Activated CD4-positive, alpha-beta T cell treated with anti-CD3 and anti-CD28 coated beads, Interleukin-2, amount 10 ng/mL, durations not matched to agents 24 days and 14 days (primary cell): ENCODE results near the gene KRT15. TPM values are rescaled to one million over a fixed set of nuclear protein-coding genes. Genes with fewer than 3 reads are reported as not detected.

Source experiments
- DNase-seq: peaks from one replicate; pipeline ENCODE4 v3.0.0; 2022
- H3K27ac Mint-ChIP-seq: one replicate; pipeline ENCODE4 v1.8.0; 2022; ENCODE audit warnings: mild to moderate bottlenecking, mixed read lengths
- H3K27me3 Mint-ChIP-seq: one replicate; pipeline ENCODE4 v1.8.0; 2022; ENCODE audit warnings: mixed read lengths
- H3K36me3 Mint-ChIP-seq: one replicate; pipeline ENCODE4 v1.8.0; 2022; ENCODE audit warnings: low read depth, mild to moderate bottlenecking, mixed read lengths
- H3K4me1 Mint-ChIP-seq: one replicate; pipeline ENCODE4 v1.8.0; 2021; ENCODE audit warnings: mixed read lengths
- H3K4me3 Mint-ChIP-seq: one replicate; pipeline ENCODE4 v1.8.0; 2022; ENCODE audit warnings: mild to moderate bottlenecking, moderate library complexity, mixed read lengths
- H3K9me3 Mint-ChIP-seq: one replicate; pipeline ENCODE4 v1.8.0; 2021; ENCODE audit warnings: mixed read lengths
- intact Hi-C: fragments of 100-400 bp; cut with micrococcal nuclease; formaldehyde crosslinking; loops from one replicate; pipeline ENCODE4 v1.15.1; 2023
- total RNA-seq: library from RNA; stranded (reverse); gene quantifications from 2 replicates; pipeline ENCODE4 v1.2.3, GENCODE V29; 2022

The KRT15 gene
- total RNA-seq, 1 donor from 2014 or later, result not detected

DNA sequence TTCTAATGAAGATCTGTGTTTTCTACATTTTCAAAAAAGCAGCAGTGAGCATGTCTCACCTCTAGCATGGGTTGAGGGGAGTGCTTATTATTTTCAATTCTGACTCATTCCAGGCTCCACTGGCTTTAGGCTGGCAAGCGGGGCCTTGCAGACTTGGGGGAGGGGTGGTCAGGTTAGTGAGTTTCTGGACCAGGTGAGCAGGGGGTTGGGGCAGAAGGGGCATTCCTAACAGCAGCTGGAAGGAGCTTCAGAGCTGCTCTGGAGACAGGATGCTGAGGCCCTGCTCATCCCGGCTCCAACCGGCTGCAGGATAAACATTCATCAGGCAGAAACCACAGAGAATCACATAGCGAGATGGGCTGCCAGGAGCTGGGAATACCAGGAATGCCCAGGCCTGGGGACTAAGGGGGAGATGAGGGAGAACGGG, 19.9 kb upstream of the KRT15 start:
- H3K9me3 Mint-ChIP-seq, result no peaks in the 10 kb centered on the region
- H3K36me3 Mint-ChIP-seq, result no peaks in the 10 kb centered on the region
- no peaks in the 10 kb centered on the region for H3K4me1 Mint-ChIP-seq
- H3K27ac Mint-ChIP-seq, result no peak overlapping the region
- H3K27me3 Mint-ChIP-seq, result peaks cover 9% of the 10 kb centered on the region
- H3K4me3 Mint-ChIP-seq, result no peak overlapping the region
- DNase-seq, result no peak
- intact Hi-C loops, result no loop called here

DNA sequence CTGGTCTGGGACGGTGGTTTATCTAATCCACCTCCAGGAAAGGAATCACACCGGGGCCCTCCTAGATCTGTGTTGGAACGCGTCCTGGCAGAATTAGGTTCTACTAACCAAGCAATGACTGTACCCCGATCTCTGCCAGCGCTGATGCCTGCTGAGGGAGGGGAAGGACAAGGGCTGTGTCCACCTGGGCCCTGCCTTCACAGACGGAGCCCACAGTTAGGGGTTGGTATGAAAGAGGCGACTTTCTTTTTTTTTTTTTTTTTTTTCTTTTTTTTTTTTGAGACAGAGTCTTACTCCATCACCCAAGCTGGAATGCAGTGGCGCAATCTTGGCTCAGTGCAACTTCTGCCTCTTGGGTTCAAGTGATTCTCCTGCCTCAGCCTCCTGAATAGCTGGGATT, 19.3 kb upstream of the KRT15 start:
- Mint-ChIP-seq H3K4me1 (no peaks in the 10 kb centered on the region), H3K27ac (no peak overlapping the region), H3K27me3 (peaks cover 9% of the 10 kb centered on the region), H3K36me3 (no peaks in the 10 kb centered on the region), H3K4me3 (no peak overlapping the region), H3K9me3 (no peaks in the 10 kb centered on the region)
- no peak for DNase-seq
- intact Hi-C loops, result no loop called here

DNA sequence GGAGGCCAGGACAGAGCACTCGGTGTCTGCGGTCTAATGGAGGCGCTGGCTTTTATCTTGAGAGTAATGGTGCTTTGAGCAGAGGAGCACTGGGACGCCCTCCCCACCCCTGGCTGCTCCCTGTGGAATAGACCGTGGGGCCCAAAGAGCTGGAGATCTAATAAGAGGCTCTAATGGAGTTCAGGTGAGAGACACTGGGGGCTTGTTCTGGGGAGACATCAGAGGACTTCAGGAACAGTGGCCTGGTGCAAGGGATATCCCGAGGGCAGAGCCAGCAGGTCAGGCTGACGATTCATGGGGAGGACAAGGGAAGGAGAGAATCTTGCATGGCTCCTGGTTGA, 18.9 kb upstream of the KRT15 start:
- Mint-ChIP-seq H3K9me3 (no peaks in the 10 kb centered on the region), H3K4me3 (no peak overlapping the region), H3K27ac (no peak overlapping the region), H3K36me3 (no peaks in the 10 kb centered on the region), H3K27me3 (peaks cover 13% of the 10 kb centered on the region), H3K4me1 (no peaks in the 10 kb centered on the region)
- intact Hi-C loops, result no loop called here
- no peak for DNase-seq

DNA sequence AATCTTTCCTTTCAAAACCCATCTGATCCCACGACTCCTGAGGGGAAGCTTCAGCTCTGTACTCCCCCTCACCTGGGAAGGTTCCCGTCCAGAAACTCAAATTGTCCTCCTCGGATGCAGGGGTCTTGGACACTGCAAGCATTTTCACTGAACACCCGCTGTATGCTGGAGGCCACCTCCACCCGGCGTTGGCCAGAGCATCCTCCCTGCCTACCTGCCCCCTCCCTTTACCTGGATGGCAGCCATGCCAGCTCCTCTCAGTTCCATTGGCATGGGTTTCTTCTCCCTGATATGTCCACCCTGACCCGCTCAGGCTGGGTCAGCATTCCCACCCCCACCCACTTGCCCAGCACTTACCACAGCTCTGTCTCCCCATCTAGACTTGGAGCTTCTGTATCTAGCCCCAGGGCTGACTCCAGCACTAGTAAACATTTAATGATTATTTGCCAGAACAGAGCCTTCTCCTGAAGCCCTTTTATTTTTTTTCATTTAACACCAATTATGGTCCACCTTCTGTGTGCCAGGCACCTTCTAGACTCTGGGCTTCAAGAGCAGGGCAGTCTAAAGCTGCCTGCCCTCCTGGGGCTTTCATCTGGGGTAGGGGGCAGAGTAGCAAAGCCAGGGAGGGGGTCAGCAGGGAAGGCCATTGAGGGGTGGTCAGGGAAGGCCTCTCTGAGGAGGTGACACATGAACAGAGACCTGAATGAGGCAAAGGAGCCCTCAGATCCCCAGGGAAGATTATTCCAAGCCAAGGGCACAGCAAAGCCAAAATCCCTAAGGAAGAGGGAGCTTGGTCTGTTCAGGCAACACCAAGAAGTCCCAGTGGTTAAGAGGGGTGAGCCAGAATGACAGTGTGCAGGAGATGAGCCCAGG, 18.3 kb upstream of the KRT15 start:
- Mint-ChIP-seq H3K27ac (no peak overlapping the region), H3K27me3 (peaks cover 19% of the 10 kb centered on the region)

DNA sequence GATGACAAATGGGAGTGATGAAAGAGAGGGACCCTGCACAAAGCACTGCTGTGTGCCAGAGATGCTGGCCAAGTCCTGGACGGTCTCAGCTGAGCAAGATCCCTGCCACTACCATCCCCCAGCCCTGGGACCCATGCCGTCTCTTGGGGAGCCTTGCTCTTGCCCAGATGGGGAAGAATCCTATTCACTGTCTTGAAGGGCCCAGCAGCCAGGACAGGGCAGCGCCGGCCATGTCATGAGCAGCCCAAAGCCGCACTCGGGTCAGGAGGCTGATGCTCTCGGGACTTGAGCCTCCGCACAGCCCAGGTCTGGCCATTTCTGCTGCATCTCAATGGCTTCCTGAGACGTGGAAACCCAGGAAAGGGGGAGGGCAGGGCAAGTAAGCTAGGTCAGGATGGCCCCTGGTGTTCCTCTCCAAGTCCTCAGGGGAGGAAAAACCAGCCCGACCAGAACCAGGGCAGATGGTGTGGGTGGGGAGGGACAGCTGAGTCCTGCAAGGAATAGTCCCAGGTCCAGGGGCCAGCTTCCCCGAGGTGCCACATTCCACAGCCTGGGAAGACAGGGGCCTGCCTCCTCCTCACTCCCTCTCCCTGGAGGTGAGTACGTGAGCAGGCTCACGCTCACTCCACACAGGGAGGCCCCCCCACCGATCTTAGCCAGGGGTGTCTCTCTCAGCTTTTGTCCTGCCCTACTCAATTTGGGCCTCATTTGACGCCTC, 17.2 kb upstream of the KRT15 start:
- H3K27me3 Mint-ChIP-seq, result peaks cover 22% of the 10 kb centered on the region
- H3K36me3 Mint-ChIP-seq, result no peaks in the 10 kb centered on the region
- no peak overlapping the region for H3K4me3 Mint-ChIP-seq
- DNase-seq, result no peak
- no peaks in the 10 kb centered on the region for H3K9me3 Mint-ChIP-seq
- no peak overlapping the region for H3K27ac Mint-ChIP-seq
- intact Hi-C loops, result no loop called here
- no peaks in the 10 kb centered on the region for H3K4me1 Mint-ChIP-seq

More for the DNA sequence above, 18.3 kb upstream of the KRT15 start:
- Mint-ChIP-seq H3K4me3 (no peak overlapping the region), H3K9me3 (no peaks in the 10 kb centered on the region), H3K36me3 (no peaks in the 10 kb centered on the region), H3K4me1 (no peaks in the 10 kb centered on the region)
- no peak for DNase-seq
- intact Hi-C loops, result no loop called here

DNA sequence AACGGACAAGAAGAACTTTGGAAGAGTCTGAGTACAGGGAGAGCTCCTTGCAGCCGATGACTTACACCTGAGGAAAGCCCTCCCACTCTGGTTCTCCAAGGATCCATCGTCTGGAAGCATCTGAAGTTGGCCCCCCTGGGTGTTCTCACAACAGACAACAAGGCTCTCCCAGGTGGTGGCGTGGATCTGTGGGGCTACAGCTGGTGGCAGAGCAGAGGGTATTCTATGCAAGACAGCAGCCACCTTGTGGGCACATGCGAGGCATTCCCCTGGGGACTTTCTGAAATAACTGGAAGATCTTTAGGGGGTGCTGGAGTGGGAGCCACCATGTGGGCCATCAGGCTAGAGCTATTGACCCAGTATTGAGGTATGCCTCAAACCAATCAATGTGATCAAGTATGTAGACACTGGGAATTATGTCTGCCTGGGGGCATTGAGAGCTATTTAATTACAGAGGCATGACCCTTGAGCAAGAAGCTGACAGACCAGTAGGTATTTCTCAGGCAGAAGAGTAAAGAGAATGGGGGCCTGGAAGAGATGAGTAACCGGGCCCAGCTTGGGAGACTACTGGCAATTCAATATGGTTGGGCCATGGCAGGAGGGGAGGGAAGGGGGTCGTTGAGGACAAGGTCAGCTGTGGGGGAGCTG, 16.3 kb upstream of the KRT15 start:
- intact Hi-C loops, result no loop called here
- H3K4me1 Mint-ChIP-seq, result no peaks in the 10 kb centered on the region
- H3K36me3 Mint-ChIP-seq, result no peaks in the 10 kb centered on the region

DNA sequence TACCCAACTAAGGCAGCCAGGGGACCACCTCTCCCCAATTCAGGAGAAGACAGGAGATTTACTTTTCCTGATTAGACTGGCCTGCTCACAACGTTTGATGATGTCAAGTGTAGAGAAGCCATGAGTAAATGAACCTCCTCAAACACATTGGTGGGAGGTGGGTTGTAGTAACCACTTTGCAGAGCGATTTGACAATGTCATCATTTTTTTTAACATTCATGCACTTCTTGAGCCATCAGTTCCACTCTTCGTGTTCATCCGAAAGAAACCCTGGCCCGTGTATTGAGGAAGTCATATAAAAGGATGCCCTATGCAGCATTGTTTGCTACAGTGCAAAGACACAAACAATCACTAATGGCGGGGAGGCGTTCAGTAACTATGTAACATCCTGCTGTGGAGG, 14.9 kb upstream of the KRT15 start:
- Mint-ChIP-seq H3K4me3 (no peak overlapping the region), H3K27ac (no peak overlapping the region), H3K9me3 (no peaks in the 10 kb centered on the region), H3K36me3 (no peaks in the 10 kb centered on the region), H3K4me1 (no peaks in the 10 kb centered on the region), H3K27me3 (peaks cover 41% of the 10 kb centered on the region)
- no peak for DNase-seq
- intact Hi-C loops, result no loop called here

More for the DNA sequence above, 16.3 kb upstream of the KRT15 start:
- no peak overlapping the region for H3K4me3 Mint-ChIP-seq
- H3K27ac Mint-ChIP-seq, result no peak overlapping the region
- no peak for DNase-seq
- H3K9me3 Mint-ChIP-seq, result no peaks in the 10 kb centered on the region
- H3K27me3 Mint-ChIP-seq, result peaks cover 27% of the 10 kb centered on the region

DNA sequence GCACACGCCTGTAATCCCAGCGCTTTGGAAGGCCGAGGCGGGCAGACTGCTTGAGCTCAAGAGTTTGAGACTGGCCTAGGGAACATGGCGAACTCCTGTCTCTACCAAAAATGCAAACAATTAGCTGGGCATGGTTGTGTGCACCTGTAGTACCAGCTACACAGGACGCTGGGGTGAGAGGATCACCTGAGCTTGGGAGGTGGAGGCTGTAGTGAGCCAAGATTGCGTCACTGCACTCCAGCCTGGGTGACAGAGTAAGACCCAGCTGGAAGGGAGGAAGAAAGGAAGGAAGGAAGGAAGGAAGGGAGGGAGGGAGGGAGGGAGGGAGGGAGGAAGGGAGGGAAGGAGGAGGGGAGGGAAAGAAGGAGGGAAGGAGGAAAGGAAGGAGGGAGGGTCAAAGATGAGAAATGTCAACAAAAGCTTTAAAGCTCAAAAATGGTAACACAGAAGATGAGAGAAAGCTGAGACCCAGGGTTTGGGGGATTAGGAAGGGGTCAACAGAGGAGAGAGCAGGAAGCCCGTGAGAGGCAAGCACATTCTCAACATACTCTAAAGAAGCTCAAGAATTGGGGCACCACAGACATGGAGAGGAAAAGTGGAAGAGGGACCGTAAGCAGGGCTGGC, 14.4 kb upstream of the KRT15 start:
- no peak overlapping the region for H3K27ac Mint-ChIP-seq
- H3K9me3 Mint-ChIP-seq, result no peaks in the 10 kb centered on the region
- no peaks in the 10 kb centered on the region for H3K36me3 Mint-ChIP-seq
- no peaks in the 10 kb centered on the region for H3K4me1 Mint-ChIP-seq
- intact Hi-C loops, result no loop called here
- H3K27me3 Mint-ChIP-seq, result peaks cover 46% of the 10 kb centered on the region
- no peak overlapping the region for H3K4me3 Mint-ChIP-seq
- no peak for DNase-seq

DNA sequence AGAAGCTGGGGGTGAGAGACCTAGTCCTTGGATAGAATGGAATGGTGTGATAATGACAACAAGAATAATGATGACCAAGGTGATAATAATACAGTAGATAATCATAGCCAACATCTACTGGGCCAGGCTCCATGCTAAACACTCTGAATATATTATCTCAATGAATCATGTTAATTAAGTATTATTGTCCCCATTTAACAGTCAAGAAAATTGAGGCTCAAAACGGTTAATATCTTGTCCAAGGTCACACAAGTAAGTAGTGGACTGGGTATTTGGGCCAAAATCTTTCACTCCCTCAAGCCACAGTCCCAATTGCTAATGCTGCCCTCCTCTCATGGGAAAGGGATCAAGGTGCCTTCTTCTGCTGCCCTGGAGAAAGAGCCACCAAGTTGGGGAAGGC, 13.3 kb upstream of the KRT15 start:
- intact Hi-C loops, result no loop called here
- peaks cover 54% of the 10 kb centered on the region for H3K27me3 Mint-ChIP-seq

DNA sequence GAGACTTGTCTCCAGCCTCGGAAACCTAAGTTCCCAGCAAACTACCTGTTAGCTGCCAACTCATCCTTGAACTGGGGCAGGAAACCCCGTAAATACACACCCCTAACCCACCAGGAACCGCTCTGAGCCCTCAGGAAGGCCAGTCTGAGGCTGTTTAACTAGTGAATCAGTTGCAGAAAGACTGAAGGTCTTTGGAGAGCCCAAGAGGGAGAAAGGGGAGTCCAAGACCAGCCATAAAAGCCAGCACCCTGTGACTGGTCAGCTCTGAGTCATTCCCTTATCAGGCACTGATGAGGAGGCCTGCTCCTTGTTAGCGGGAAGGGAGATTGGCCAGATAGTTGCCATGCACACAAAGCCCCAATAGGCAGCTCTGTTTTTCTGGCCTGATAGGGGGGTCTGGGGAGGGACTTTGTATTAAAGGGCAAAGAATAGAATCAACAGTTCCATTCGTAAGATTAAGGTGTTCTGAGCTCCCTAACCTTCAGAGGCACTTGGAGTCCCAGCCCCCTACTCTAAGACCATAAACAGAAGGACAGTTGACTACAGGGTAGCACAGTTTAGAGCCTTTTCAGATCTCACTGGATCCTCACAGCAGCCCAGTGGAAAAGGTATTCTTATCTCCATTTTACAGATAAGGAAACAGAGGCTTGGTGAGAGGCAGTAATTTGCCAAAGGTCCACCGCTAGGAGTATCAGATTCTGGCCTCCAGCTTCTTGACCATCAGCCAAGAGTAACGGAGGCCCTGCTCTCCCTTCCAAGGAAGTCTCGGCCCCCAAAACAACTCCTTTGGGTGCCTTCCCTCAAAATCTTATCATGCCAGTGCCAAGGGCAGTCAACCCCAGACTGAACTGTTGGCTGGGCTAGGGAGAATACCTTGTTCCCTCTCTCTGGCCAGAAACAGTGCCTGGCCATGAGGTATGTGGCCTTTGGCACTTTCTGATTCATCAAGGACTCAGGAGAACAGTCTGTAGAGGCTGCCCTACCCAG, 11.7 kb upstream of the KRT15 start:
- H3K27ac Mint-ChIP-seq, result no peak overlapping the region
- intact Hi-C loops, result no loop called here
- H3K4me3 Mint-ChIP-seq, result no peak overlapping the region
- peaks cover 65% of the 10 kb centered on the region for H3K27me3 Mint-ChIP-seq
- H3K9me3 Mint-ChIP-seq, result no peaks in the 10 kb centered on the region
- H3K4me1 Mint-ChIP-seq, result no peaks in the 10 kb centered on the region
- DNase-seq, result no peak
- H3K36me3 Mint-ChIP-seq, result no peaks in the 10 kb centered on the region

More for the DNA sequence above, 13.3 kb upstream of the KRT15 start:
- H3K36me3 Mint-ChIP-seq, result no peaks in the 10 kb centered on the region
- H3K27ac Mint-ChIP-seq, result no peak overlapping the region
- DNase-seq, result no peak
- H3K4me1 Mint-ChIP-seq, result no peaks in the 10 kb centered on the region
- no peaks in the 10 kb centered on the region for H3K9me3 Mint-ChIP-seq
- no peak overlapping the region for H3K4me3 Mint-ChIP-seq

DNA sequence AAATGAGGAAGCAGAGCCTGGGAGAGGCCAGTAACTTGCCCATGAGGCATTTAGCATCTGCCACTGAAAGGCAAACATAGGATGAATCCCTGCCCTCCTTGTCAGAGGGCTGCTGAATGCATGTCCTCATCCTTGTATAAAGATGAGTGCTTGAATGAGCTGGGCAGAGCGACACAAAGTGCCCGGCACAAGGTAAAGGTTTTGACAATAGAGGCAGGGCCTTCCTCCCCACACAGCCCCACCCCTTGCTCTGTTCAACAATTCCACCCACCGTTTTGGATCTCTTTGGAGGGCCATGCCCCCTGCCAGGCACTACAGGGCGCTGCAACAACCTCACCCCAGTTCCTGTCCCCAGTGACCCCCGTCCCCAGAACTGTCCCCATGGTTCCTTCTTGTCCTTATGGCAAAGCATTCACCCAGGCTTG, 10.8 kb upstream of the KRT15 start:
- H3K9me3 Mint-ChIP-seq, result no peaks in the 10 kb centered on the region
- no peak overlapping the region for H3K27ac Mint-ChIP-seq
- no peaks in the 10 kb centered on the region for H3K4me1 Mint-ChIP-seq
- intact Hi-C loops, result no loop called here
- DNase-seq, result no peak
- H3K27me3 Mint-ChIP-seq, result peaks cover 63% of the 10 kb centered on the region
- no peak overlapping the region for H3K4me3 Mint-ChIP-seq
- H3K36me3 Mint-ChIP-seq, result no peaks in the 10 kb centered on the region

DNA sequence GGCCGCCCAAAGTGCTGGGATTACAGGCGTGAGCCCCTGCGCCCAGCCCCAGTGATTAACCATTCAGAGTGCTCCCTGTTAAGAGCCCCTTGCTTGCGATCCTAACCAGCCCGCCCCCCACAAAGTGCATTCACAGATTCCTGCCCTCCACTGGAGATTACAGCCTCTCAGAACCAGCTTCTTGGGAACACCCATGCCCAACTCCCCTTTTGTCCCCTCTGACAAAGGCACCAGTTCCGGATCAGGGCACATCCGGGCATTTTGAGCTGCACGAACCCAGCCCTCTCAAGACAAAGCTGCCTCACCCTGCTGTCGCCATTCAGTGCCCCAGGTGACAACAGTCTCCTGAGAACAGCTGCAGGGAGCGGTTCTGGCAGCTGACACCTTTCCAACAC, 10.3 kb upstream of the KRT15 start:
- H3K27me3 Mint-ChIP-seq, result peaks cover 65% of the 10 kb centered on the region
- intact Hi-C loops, result no loop called here
- no peak overlapping the region for H3K4me3 Mint-ChIP-seq
- H3K27ac Mint-ChIP-seq, result no peak overlapping the region
- no peaks in the 10 kb centered on the region for H3K9me3 Mint-ChIP-seq
- no peaks in the 10 kb centered on the region for H3K36me3 Mint-ChIP-seq
- H3K4me1 Mint-ChIP-seq, result no peaks in the 10 kb centered on the region
- no peak for DNase-seq
